Fibroblast of the aortic adventitia (primary cell): ENCODE measurements around the gene PACRG. TPM values are rescaled to one million over a fixed set of nuclear protein-coding genes. Genes with fewer than 3 reads are reported as not detected.
"Not testable (repeated sequence)": the region's sequence is repeated elsewhere in the genome, so short reads cannot be mapped to it uniquely, and the experiment has no call there.

ENCODE experiments used
- DNase-seq: peaks from one replicate; pipeline ENCODE4 v3.0.0-alpha.2; 2010; ENCODE audit warnings: low read depth
- H3K4me3 ChIP-seq: 2 replicates; pipeline ENCODE4 v1.5.1; 2011; ENCODE audit warnings: low read depth, mild to moderate bottlenecking, control low read depth, low read length, moderate library complexity
- total RNA-seq: library from RNA; depleted of rRNA; stranded (reverse); fragments of >200 nt; gene quantifications from 2 replicates; pipeline ENCODE4 v1.2.3, GENCODE V29; 2012; ENCODE audit warnings: low replicate concordance
- TF ChIP-seq, protein P1 (sequence below): IDR thresholded peaks from 2 replicates; pipeline ENCODE4 v1.5.1; 2011; ENCODE audit warnings: mild to moderate bottlenecking, low read length, control low read depth, inconsistent platforms; ENCODE audit not compliant: insufficient read depth

Gene PACRG
- total RNA-seq, 1 donor, result 0.63 TPM

DNA sequence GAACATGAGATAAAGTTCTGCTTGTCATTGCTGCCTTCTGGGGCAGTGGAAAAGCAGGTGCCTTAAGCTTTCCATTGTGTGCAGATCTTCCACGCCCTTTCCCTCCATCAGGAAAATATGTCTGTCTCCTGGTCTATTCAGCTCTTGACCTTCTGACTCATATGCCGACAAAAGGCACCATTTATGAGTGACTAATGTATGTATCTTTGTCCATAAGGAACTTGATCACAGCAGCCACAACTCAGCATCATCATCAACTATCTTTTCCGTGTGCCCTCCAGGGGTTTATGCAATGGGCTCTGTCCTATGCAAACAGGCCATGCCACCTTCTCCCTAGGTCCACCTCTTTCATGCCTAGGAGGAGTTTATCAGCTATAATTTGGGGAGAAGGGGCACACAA, 584.1 kb downstream of the PACRG start:
- TF ChIP-seq, protein P1, sequence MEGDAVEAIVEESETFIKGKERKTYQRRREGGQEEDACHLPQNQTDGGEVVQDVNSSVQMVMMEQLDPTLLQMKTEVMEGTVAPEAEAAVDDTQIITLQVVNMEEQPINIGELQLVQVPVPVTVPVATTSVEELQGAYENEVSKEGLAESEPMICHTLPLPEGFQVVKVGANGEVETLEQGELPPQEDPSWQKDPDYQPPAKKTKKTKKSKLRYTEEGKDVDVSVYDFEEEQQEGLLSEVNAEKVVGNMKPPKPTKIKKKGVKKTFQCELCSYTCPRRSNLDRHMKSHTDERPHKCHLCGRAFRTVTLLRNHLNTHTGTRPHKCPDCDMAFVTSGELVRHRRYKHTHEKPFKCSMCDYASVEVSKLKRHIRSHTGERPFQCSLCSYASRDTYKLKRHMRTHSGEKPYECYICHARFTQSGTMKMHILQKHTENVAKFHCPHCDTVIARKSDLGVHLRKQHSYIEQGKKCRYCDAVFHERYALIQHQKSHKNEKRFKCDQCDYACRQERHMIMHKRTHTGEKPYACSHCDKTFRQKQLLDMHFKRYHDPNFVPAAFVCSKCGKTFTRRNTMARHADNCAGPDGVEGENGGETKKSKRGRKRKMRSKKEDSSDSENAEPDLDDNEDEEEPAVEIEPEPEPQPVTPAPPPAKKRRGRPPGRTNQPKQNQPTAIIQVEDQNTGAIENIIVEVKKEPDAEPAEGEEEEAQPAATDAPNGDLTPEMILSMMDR, result no peak
- no peak for DNase-seq
- no peak overlapping the region for H3K4me3 ChIP-seq

DNA sequence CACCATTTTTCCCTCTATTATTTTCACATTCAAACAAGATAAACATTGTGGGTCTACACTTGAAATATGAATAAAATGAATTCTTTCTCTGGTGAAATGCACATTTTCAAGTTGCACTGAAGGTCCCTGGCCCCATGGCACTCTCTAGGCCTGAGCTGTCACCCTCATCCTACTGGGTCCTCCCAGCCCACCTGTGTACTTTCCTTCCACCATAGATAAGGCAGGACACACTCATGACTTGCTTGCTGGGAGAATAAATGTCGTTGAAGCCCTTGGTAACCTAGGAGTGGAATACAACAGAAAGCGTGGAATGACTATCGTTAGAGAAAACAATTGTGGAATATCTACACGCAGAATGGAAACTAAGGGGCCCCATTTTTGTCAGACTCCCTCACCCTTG, 585.8 kb downstream of the PACRG start:
- H3K4me3 ChIP-seq, result no peak overlapping the region
- TF ChIP-seq, protein P1, result no peak
- DNase-seq, result no peak

DNA sequence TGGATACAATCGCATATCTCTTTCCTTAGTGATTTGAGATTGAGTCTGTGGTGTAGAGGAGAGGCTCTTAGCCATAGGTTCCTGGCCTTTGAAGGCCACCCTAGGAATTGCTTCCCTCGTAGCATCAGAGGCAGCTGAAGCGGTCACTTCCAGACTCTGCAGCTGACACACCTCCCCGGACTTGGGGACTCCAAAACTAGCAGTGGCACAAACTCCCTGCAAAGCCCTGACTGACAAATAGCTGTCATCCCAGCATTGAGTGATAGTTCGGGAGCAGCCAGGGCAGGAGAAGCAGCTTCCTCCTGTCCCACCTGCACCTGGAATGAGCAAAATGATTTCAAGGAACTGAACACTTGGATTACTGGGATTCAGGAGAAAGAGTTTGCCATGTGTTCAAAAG, 586.2 kb downstream of the PACRG start:
- H3K4me3 ChIP-seq, result no peak overlapping the region
- DNase-seq, result no peak
- TF ChIP-seq, protein P1, result no peak

- H3K4me3 ChIP-seq, result no peak overlapping the region
- TF ChIP-seq, protein P1, result no peak
- DNase-seq, result no peak
Observed at GRCh38 chr6:163314791-163315470, 587.2 kb downstream of the PACRG start.

GRCh38 chr6:163316866-163317495, 589.2 kb downstream of the PACRG start:
- not testable (repeated sequence) for DNase-seq

GRCh38 chr6:163318071-163318786, 590.5 kb downstream of the PACRG start:
- TF ChIP-seq, protein P1, result no peak
- H3K4me3 ChIP-seq, result no peak overlapping the region
- DNase-seq, result no peak

More at GRCh38 chr6:163316866-163317495, 589.2 kb downstream of the PACRG start:
- not testable (repeated sequence) for H3K4me3 ChIP-seq

DNA sequence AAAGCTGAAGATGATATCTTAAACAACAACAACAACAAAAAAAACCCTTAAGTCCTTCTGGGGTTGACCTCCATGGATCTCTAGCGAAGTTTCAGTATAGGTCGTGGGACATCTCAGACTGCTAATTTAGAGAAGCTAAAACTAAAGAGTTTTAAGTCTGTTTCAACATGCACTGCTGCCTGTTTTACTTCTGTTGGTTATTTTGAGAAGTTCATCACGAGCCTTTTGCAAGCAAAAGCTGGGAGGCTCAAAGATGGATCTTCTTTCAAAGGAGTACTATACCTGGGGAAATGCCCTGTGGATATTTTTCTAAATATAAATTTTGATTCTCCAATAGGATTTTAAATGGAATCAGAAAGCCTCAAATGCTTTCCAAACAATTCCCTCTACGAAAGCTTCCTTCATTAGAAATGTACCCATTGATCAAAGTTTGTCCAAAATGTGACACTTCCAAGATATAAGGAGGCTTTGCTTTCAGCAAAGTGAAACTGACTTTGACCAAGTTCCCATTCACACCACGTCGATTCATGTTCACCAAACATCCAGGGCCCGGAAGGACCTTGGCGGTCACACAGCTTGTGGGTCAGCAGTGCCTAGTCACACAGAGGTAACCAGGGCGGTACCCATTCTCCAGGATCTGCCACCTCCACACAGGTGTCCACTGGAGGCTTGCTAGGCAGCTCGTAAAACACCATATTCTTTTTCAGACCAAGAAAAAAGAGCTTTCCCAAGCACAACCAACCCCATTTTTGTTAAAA, 592.0 kb downstream of the PACRG start:
- no peak for DNase-seq
- TF ChIP-seq, protein P1, result no peak
- no peak overlapping the region for H3K4me3 ChIP-seq
